Measurements from ENCODE around the gene PIR.

PIR gene

GRCh38 chrX:15344106-15344505 is 149.0 kb downstream of the PIR start:
- DNase-seq (ENCODE audit: low spot score) = no peak

DNA sequence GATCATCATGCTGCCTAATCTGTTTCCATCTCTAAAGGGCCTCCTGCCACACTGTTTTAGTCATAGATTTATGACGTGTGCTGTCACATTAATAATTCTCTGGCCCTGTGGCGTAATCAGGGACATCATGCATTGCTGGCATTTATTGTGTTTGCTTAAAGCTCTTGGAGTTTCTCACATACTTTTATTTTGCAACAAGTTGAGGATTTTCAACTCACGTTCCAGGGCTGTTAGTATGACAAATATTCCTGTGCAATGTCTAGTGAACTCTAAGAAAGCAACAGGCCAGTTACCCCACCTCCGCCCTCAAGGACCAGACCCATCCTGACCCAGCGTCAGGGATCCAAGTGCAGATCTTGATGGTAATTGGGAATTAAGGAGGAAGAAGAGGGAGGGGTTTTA is 150.1 kb downstream of the PIR start:
- DNase-seq (ENCODE audit: low spot score) = no peak

- no peak for DNase-seq (ENCODE audit: low spot score)
Observed at GRCh38 chrX:15340867-15341266, 152.3 kb downstream of the PIR start.

- DNase-seq (ENCODE audit: low spot score) = no peak
Observed at GRCh38 chrX:15336023-15336413, 157.1 kb downstream of the PIR start.

- peak; percentile 95 for DNase-seq (ENCODE audit: low spot score)
Observed at GRCh38 chrX:15335135-15336022, 157.8 kb downstream of the PIR start, which contains the start of gene PIGA. PIGA (minus strand) TSS chrX:15335523; CDS start chrX:15331930, 3,593 bp downstream.

All from putamen (tissue), 1 donor.